Neuronal stem cell (in vitro differentiated cells): ENCODE measurements around the gene PCP4L1.

Experiments
- DNase-seq: peaks from one replicate; pipeline ENCODE4 v3.0.0-alpha.2; 2013; ENCODE audit warnings: low spot score
- H2AFZ ChIP-seq: one replicate; pipeline ENCODE4 v1.6.1; 2013; ENCODE audit warnings: mild to moderate bottlenecking, low read length, inconsistent platforms
- H2AK5ac ChIP-seq: 2 replicates; pipeline ENCODE4 v1.6.1; 2013; ENCODE audit warnings: low read depth, mild to moderate bottlenecking, inconsistent platforms, low read length, moderate library complexity, mixed read lengths
- H2BK120ac ChIP-seq: 2 replicates; pipeline ENCODE4 v1.6.1; 2013; ENCODE audit warnings: low read depth, mild to moderate bottlenecking, inconsistent platforms, low read length, moderate library complexity, mixed read lengths
- H2BK12ac ChIP-seq: one replicate; pipeline ENCODE4 v1.6.1; 2013; ENCODE audit warnings: low read length, inconsistent platforms
- H2BK15ac ChIP-seq: 2 replicates; pipeline ENCODE4 v1.6.1; 2013; ENCODE audit warnings: mild to moderate bottlenecking, low read length, inconsistent platforms, mixed read lengths
- H2BK5ac ChIP-seq: one replicate; pipeline ENCODE4 v1.6.1; 2013; ENCODE audit warnings: inconsistent platforms, mild to moderate bottlenecking, low read length, moderate library complexity
- H3K14ac ChIP-seq: one replicate; pipeline ENCODE4 v1.6.1; 2013; ENCODE audit warnings: low read length, inconsistent platforms
- H3K18ac ChIP-seq: 2 replicates; pipeline ENCODE4 v1.6.1; 2013; ENCODE audit warnings: low read length, inconsistent platforms
- H3K23ac ChIP-seq: 2 replicates; pipeline ENCODE4 v1.6.1; 2013; ENCODE audit warnings: low read depth, mild to moderate bottlenecking, mixed read lengths, low read length, inconsistent platforms; ENCODE audit not compliant: poor library complexity
- H3K27ac ChIP-seq: replicated peaks from 3 replicates; pipeline ENCODE4 v1.5.1; 2013; ENCODE audit warnings: low read length, inconsistent platforms
- H3K27me3 ChIP-seq, 3 experiments: 2 replicates each; pipeline ENCODE4 v1.6.1; 2013; ENCODE audit warnings: low read length in 3 of 3, mild to moderate bottlenecking in 2 of 3, inconsistent platforms in 1 of 3, low read depth in 1 of 3, mixed read lengths in 1 of 3, moderate library complexity in 1 of 3; ENCODE audit not compliant: control insufficient read depth in 3 of 3, insufficient read depth in 3 of 3
- H3K36me3 ChIP-seq, 2 donors: replicated peaks in 1 of 2; 2 replicates each; pipeline ENCODE4 v1.6.1; 2013; ENCODE audit warnings: low read length in 2 of 2; ENCODE audit not compliant: control insufficient read depth in 2 of 2, insufficient read depth in 2 of 2
- H3K4ac ChIP-seq: 2 replicates; pipeline ENCODE4 v1.6.1; 2013; ENCODE audit warnings: inconsistent platforms, mild to moderate bottlenecking, low read length, moderate library complexity
- H3K4me1 ChIP-seq, 2 donors: 1 replicate in 1 of 2; 2 replicates in 1 of 2; pipeline ENCODE4 v1.6.1; 2013; ENCODE audit warnings: low read length in 2 of 2, low read depth in 1 of 2; ENCODE audit not compliant: control insufficient read depth in 2 of 2, insufficient read depth in 1 of 2
- H3K4me2 ChIP-seq: one replicate; pipeline ENCODE4 v1.6.1; 2013; ENCODE audit warnings: mild to moderate bottlenecking, low read length, inconsistent platforms; ENCODE audit not compliant: insufficient read depth, poor library complexity, severe bottlenecking
- H3K4me3 ChIP-seq, 2 donors: 2 replicates each; pipeline ENCODE4 v1.5.1; 2013; ENCODE audit warnings: low read length in 2 of 2, mild to moderate bottlenecking in 2 of 2, inconsistent platforms in 1 of 2, moderate library complexity in 1 of 2
- H3K79me1 ChIP-seq: one replicate; pipeline ENCODE4 v1.6.1; 2013; ENCODE audit warnings: low read depth, mild to moderate bottlenecking, inconsistent platforms, low read length, moderate library complexity
- H3K9ac ChIP-seq: one replicate; pipeline ENCODE4 v1.6.1; 2013; ENCODE audit warnings: mild to moderate bottlenecking, low read depth, low read length, inconsistent platforms; ENCODE audit not compliant: poor library complexity
- H3K9me3 ChIP-seq, 2 donors: replicated peaks in 1 of 2; 2 replicates each; pipeline versions ENCODE3 to v1.6.1; 2013; ENCODE audit warnings: low read length in 2 of 2, mild to moderate bottlenecking in 2 of 2, inconsistent platforms in 1 of 2, low read depth in 1 of 2, mixed read lengths in 1 of 2, moderate library complexity in 1 of 2; ENCODE audit not compliant: control insufficient read depth in 2 of 2, insufficient read depth in 1 of 2
- H4K8ac ChIP-seq: one replicate; pipeline ENCODE4 v1.6.1; 2013; ENCODE audit warnings: low read depth, mild to moderate bottlenecking, inconsistent platforms, low read length, moderate library complexity
- H4K91ac ChIP-seq: one replicate; pipeline ENCODE4 v1.6.1; 2013; ENCODE audit warnings: low read length, low read depth, mild to moderate bottlenecking, inconsistent platforms; ENCODE audit not compliant: poor library complexity
- WGBS, 2 donors: extraction: QIAGEN DNeasy Blood & Tissue Kit; methylation state at CpG; one replicate each; pipeline ENCODE4 v1.1.7; 2013; ENCODE audit warnings: missing lambda C conversion rate in 2 of 2, mixed read lengths in 1 of 2; ENCODE audit not compliant: insufficient read length in 2 of 2, insufficient replicate concordance in 1 of 2; ENCODE audit errors: extremely low coverage in 2 of 2; 5-methylcytosine and 5-hydroxymethylcytosine counted together

The PCP4L1 gene

DNA sequence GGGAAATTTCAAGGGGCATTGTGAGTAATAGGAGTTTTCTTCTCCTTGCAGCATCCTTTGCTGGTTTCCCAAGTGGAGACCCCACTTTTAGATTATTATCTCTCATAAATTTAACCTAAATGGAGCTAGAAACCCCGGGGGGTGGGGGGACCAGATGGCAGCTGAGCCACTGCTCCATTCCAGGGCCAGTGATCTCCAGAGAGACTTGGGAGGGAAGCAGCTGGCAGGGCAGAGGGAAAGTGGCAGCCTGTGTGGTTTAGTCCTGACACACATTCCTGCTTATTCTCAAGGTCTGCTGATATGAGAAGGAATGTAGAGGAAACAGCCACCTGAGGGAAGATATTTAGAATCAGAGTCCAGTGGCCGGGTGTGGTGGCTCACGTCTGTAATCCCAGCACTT lies 16.3 kb downstream of the PCP4L1 start:
- no CpG with 5 or more reads among the region's 3 CpGs for WGBS, 2 donors

DNA sequence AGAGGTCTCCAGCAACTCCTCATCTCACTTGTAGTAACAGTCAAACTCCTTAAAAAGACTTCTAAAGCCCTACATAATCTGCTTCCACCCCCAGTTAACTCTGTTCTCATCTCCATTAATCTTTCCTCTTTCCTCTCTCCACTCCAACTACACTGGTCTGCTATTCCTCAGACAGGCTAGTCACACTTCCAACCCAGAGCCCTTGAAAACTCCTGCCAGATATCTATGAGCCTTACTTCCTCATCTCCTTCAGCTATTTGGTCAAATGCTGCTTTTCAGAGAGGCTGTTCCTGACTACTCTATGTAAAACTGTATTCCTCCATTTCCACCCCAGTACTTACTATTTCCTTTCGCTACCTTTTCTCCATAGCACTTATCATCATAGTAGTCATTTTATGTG lies 24.4 kb downstream of the PCP4L1 start:
- no peak overlapping the region for H3K14ac ChIP-seq
- no peak overlapping the region for H4K8ac ChIP-seq
- no peak overlapping the region for H3K4me2 ChIP-seq
- no peak overlapping the region for H2AK5ac ChIP-seq
- no peak overlapping the region for H2BK15ac ChIP-seq
- no peak overlapping the region for H2BK12ac ChIP-seq
- no peak for DNase-seq
- no peaks in the 10 kb centered on the region for H3K36me3 ChIP-seq
- no peak overlapping the region for H3K27ac ChIP-seq
- no peak overlapping the region for H3K4ac ChIP-seq
- H3K23ac ChIP-seq = no peak overlapping the region
- peaks cover 0 to 29% (median 0%) of the 10 kb centered on the region in 3 experiments for H3K27me3 ChIP-seq
- no peak overlapping the region for H4K91ac ChIP-seq
- WGBS, 2 donors = no CpG with 5 or more reads among the region's 1 CpG
- H3K9ac ChIP-seq = no peak overlapping the region
- no peak overlapping the region for H3K4me3 ChIP-seq
- no peak overlapping the region for H3K18ac ChIP-seq
- H3K9me3 ChIP-seq = no peaks in the 10 kb centered on the region
- no peak overlapping the region for H2BK120ac ChIP-seq
- no peaks in the 10 kb centered on the region for H3K79me1 ChIP-seq
- peaks cover 2 to 7% of the 10 kb centered on the region in 2 donors for H3K4me1 ChIP-seq
- H2AFZ ChIP-seq = no peak overlapping the region
- H2BK5ac ChIP-seq = no peak overlapping the region

More for the DNA sequence above, 16.3 kb downstream of the PCP4L1 start:
- Histone ChIP-seq H3K4me3 (no peak overlapping the region), H3K4me2 (no peak overlapping the region), H4K8ac (no peak overlapping the region), H2BK15ac (no peak overlapping the region), H4K91ac (no peak overlapping the region), H3K9me3 (no peaks in the 10 kb centered on the region), H2AK5ac (no peak overlapping the region), H3K14ac (no peak overlapping the region), H2AFZ (no peak overlapping the region), H3K4me1 (no peaks in the 10 kb centered on the region), H3K9ac (no peak overlapping the region), H3K23ac (no peak overlapping the region), H3K36me3 (no peaks in the 10 kb centered on the region), H3K18ac (no peak overlapping the region), H2BK120ac (no peak overlapping the region), H3K79me1 (no peaks in the 10 kb centered on the region), H2BK12ac (no peak overlapping the region), H3K27ac (no peak overlapping the region), H2BK5ac (no peak overlapping the region), H3K27me3 (peaks cover 0 to 47% (median 0%) of the 10 kb centered on the region in 3 experiments), H3K4ac (no peak overlapping the region)
- no peak for DNase-seq

DNA sequence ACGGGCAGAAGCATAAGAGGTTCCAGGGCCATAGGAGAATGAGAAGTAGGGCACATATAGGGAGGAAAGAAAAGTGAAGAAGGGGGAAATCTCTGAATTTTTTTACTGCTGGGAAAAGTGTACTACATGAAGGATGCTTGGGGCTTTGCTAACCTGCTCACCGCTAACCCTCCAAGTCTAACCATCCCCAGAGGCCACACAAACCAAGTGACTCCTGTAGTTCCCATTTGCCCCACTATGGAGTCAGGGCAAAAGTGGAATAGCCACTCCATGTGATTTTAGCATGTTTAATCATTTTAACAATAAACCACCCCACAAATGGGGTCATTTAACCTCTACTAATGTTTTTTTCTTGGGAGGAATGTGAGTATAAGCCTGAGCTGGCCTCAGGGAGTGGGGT lies 26.6 kb downstream of the PCP4L1 start:
- Histone ChIP-seq H3K36me3 (no peaks in the 10 kb centered on the region), H2BK120ac (no peak overlapping the region), H3K27ac (no peak overlapping the region), H4K8ac (no peak overlapping the region), H3K4me1 (peaks cover 2 to 7% of the 10 kb centered on the region in 2 donors), H2BK12ac (no peak overlapping the region), H3K18ac (no peak overlapping the region), H2BK15ac (no peak overlapping the region), H3K9me3 (no peaks in the 10 kb centered on the region), H3K9ac (no peak overlapping the region), H4K91ac (no peak overlapping the region), H2AFZ (no peak overlapping the region), H3K14ac (no peak overlapping the region), H2BK5ac (no peak overlapping the region), H3K4me2 (no peak overlapping the region), H3K23ac (no peak overlapping the region), H2AK5ac (no peak overlapping the region), H3K4me3 (no peak overlapping the region), H3K27me3 (peaks cover 0 to 18% (median 0%) of the 10 kb centered on the region in 3 experiments), H3K4ac (no peak overlapping the region), H3K79me1 (no peaks in the 10 kb centered on the region)
- no peak for DNase-seq
- WGBS, 2 donors = no CpG with 5 or more reads among the region's 2 CpGs

DNA sequence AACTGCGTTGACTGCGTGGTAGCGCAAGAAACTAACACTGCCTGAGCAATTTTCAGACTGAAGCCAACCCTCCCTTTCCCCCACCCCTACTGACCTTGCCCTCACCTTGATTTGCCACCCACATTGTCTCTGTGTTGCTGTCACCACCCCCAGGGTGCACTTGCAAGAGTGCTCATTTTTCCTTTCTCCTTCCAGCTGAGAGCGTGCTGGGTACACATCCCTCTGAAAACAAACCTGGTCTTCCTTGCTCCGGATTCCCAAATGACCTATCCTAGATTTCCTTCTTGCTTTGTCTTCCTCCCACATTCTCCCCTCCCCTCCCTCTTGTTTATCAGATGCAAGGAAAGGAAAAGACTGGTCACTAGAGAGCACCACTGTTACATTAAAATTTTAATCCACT lies 27.0 kb downstream of the PCP4L1 start:
- no peaks in the 10 kb centered on the region for H3K79me1 ChIP-seq
- no peak overlapping the region for H2BK12ac ChIP-seq
- no peak overlapping the region for H4K8ac ChIP-seq
- no peaks in the 10 kb centered on the region for H3K36me3 ChIP-seq
- no CpG with 5 or more reads among the region's 5 CpGs for WGBS, 2 donors
- no peak overlapping the region for H2BK5ac ChIP-seq
- H3K18ac ChIP-seq = no peak overlapping the region
- no peak overlapping the region for H2BK15ac ChIP-seq
- no peak overlapping the region for H3K4me3 ChIP-seq
- H3K14ac ChIP-seq = no peak overlapping the region
- H3K4me2 ChIP-seq = no peak overlapping the region
- H3K27ac ChIP-seq = no peak overlapping the region
- H2BK120ac ChIP-seq = no peak overlapping the region
- H3K4me1 ChIP-seq = peaks cover 2 to 7% of the 10 kb centered on the region in 2 donors
- no peak overlapping the region for H3K9ac ChIP-seq
- no peak overlapping the region for H3K4ac ChIP-seq
- H2AK5ac ChIP-seq = no peak overlapping the region
- H2AFZ ChIP-seq = no peak overlapping the region
- no peak overlapping the region for H3K23ac ChIP-seq
- no peak for DNase-seq
- H4K91ac ChIP-seq = no peak overlapping the region
- H3K27me3 ChIP-seq = peaks cover 0 to 14% (median 0%) of the 10 kb centered on the region in 3 experiments
- no peaks in the 10 kb centered on the region for H3K9me3 ChIP-seq
